ENCODE data around the gene PAQR4. TPM values are rescaled to one million over a fixed set of nuclear protein-coding genes. Genes with fewer than 3 reads are reported as not detected.

PAQR4 gene
- total RNA-seq (10 to 100 TPM in 1 of 2 donors, 1 to 10 TPM in 1; 4.0 to 21.3 TPM), polyA plus RNA-seq (10 to 100 TPM; 10.6 to 15.6 TPM)
- long read RNA-seq, donor 1, transcript PAQR4-202 (3 exons, 2,793 nt): major isoform, 5 of 7 reads
- long read RNA-seq, donor 1, partial matches to known transcripts: 0 of 7 reads
- long read RNA-seq, donor 1, other reads (novel, unspliced or antisense): 0 of 7 reads
- long read RNA-seq, donor 2, partial matches to known transcripts: 0 of 2 reads
- long read RNA-seq, donor 2, other reads (novel, unspliced or antisense): 0 of 2 reads
- long read RNA-seq, donor 3, partial matches to known transcripts: 0 of 2 reads
- long read RNA-seq, donor 3, other reads (novel, unspliced or antisense): 0 of 2 reads
- long read RNA-seq, donor 4, partial matches to known transcripts: 0 of 6 reads
- long read RNA-seq, donor 4, other reads (novel, unspliced or antisense): 0 of 6 reads
- long read RNA-seq, donor 5, partial matches to known transcripts: 0 of 9 reads
- long read RNA-seq, donor 5, other reads (novel, unspliced or antisense): 0 of 9 reads

DNA sequence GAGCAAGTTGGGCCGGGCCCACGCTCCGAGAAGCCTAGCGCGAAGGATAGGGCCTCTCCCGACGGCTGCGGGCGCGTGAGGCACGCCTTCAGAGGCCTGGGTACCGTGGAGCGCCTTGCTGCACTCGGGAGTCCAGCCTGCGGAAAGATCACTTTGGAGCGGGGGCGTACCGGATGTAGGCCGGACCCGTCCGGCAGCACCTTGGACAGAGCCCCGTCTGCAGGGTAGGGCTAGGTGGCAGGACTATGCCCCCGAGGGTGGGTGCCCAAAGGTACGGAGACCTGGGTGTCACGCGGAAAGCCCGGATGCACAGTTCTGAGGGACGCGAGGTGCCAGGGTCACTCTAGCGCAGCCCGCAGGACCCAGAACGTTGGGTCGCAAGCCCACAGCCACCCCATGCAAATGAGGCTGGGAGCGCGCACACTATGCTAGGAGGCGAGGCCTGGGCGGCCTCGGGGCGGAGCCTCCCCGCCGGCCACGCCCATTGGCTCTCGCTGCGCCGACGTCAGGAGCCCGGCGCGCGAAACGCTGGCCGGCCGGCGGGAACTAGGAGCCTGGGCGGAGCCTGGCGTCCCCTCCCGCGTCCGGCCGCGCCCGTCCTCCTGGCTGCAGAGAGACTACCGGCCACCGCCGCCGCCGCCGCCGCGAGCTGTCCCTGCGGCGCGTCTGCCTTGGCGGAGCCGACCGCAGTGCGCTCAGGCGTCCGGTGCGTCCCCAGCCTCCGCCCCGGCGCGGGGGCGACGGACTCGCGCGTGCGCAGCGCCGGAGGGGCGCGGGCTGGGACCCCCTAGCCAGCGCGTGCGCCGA is at the start of gene PAQR4:
Gene PAQR4, plus strand, starts transcription at position 611 of the 807 bp plus-strand sequence. CDS start 327 bp downstream, outside the sequence.
- Histone ChIP-seq H3K36me3 (ENCODE audit: control insufficient read depth in 4 of 4, insufficient read depth in 4 of 4, low read length in 4 of 4) (no peaks in the 10 kb centered on the region), H3K4me1 (ENCODE audit: control insufficient read depth in 5 of 5, insufficient read depth in 5 of 5, low read length in 5 of 5) (peaks cover 0 to 47% (median 4%) of the 10 kb centered on the region in 5 donors), H3K27ac (ENCODE audit: low read depth in 1 of 2, low read length in 1 of 2) (peak within 1 kb of the TSS; percentile 29 to 33), H3K27me3 (ENCODE audit: control insufficient read depth in 3 of 3, insufficient read depth in 3 of 3, low read length in 2 of 3) (peaks cover 4 to 29% (median 22%) of the 10 kb centered on the region in 3 donors), H3K9me3 (ENCODE audit: control insufficient read depth in 4 of 4, insufficient read depth in 3 of 4, low read length in 3 of 4) (no peaks in the 10 kb centered on the region), H3K9ac (ENCODE audit: insufficient read depth in 1 of 2, low read length in 2 of 2) (no peak within 1 kb of the TSS), H3K4me3 (peak within 1 kb of the TSS; percentile 65)
- peak; percentile 87 to 94 (median 89) for DNase-seq
- WGBS, 2 donors: 1% methylated on average over 76 to 98 of the region's 98 CpGs
- peak; percentile 92 for ATAC-seq (ENCODE audit: insufficient read depth, low FRiP score)
- TF ChIP-seq CTCF (IDR thresholded peaks at IDR 0.05; ENCODE audit: control extremely low read depth, extremely low read depth): no peak

- ATAC-seq (ENCODE audit: insufficient read depth, low FRiP score): no peak
- TF ChIP-seq CTCF (IDR thresholded peaks at IDR 0.05; ENCODE audit: control extremely low read depth, extremely low read depth): peak; percentile 82
- peak; percentile 79 to 89 (median 89) for DNase-seq
- Histone ChIP-seq H3K27ac (ENCODE audit: low read depth in 1 of 2, low read length in 1 of 2) (peak overlapping the region in 1 of 2 donors; percentile 44), H3K9ac (ENCODE audit: insufficient read depth in 1 of 2, low read length in 2 of 2) (no peak overlapping the region), H3K4me1 (ENCODE audit: control insufficient read depth in 5 of 5, insufficient read depth in 5 of 5, low read length in 5 of 5) (peaks cover 0 to 3% (median 2%) of the 10 kb centered on the region in 5 donors), H3K9me3 (ENCODE audit: control insufficient read depth in 4 of 4, insufficient read depth in 3 of 4, low read length in 3 of 4) (peaks cover 0 to 2% (median 0%) of the 10 kb centered on the region in 4 donors), H3K4me3 (no peak overlapping the region), H3K27me3 (ENCODE audit: control insufficient read depth in 3 of 3, insufficient read depth in 3 of 3, low read length in 2 of 3) (no peaks in the 10 kb centered on the region), H3K36me3 (ENCODE audit: control insufficient read depth in 4 of 4, insufficient read depth in 4 of 4, low read length in 4 of 4) (peaks cover 0 to 14% (median 4%) of the 10 kb centered on the region in 4 donors)
- 10 to 17% methylated on average over 13 of the region's 13 CpGs for WGBS, 2 donors
These were observed 49.5 kb upstream of the PAQR4 start for GRCh38 chr16:2919511-2920255.

- Histone ChIP-seq H3K36me3 (ENCODE audit: control insufficient read depth in 4 of 4, insufficient read depth in 4 of 4, low read length in 4 of 4) (peaks cover 0 to 13% (median 3%) of the 10 kb centered on the region in 4 donors), H3K9ac (ENCODE audit: insufficient read depth in 1 of 2, low read length in 2 of 2) (no peak overlapping the region), H3K27me3 (ENCODE audit: control insufficient read depth in 3 of 3, insufficient read depth in 3 of 3, low read length in 2 of 3) (no peaks in the 10 kb centered on the region), H3K9me3 (ENCODE audit: control insufficient read depth in 4 of 4, insufficient read depth in 3 of 4, low read length in 3 of 4) (peaks cover 0 to 2% (median 0%) of the 10 kb centered on the region in 4 donors), H3K4me1 (ENCODE audit: control insufficient read depth in 5 of 5, insufficient read depth in 5 of 5, low read length in 5 of 5) (peaks cover 0 to 9% (median 4%) of the 10 kb centered on the region in 5 donors), H3K4me3 (no peak overlapping the region), H3K27ac (ENCODE audit: low read depth in 1 of 2, low read length in 1 of 2) (no peak overlapping the region)
- peak in 2 of 3 donors; percentile 29 to 60 for DNase-seq
- ATAC-seq (ENCODE audit: insufficient read depth, low FRiP score): no peak
- TF ChIP-seq CTCF (IDR thresholded peaks at IDR 0.05; ENCODE audit: control extremely low read depth, extremely low read depth): no peak
- WGBS, 2 donors: 90 to 92% methylated on average over 14 of the region's 14 CpGs
These were observed 45.7 kb upstream of the PAQR4 start for GRCh38 chr16:2923481-2923880.
